GM18505 (cell line): ENCODE data around the gene ZNF500.

ENCODE experiments used
- ATAC-seq: cut with Tn5 transposase; IDR thresholded peaks from one replicate; pipeline ENCODE4 v1.9.1; 2021; ENCODE audit not compliant: unreplicated experiment
- POLR2A ChIP-seq: IDR thresholded peaks from 4 replicates; pipeline ENCODE4 v1.6.1; 2011; ENCODE audit warnings: borderline replicate concordance; ENCODE audit not compliant: insufficient read depth, insufficient read length; ENCODE audit errors: extremely low read depth

The ZNF500 gene

GRCh38 chr16:4801051-4801961 lies 34.3 kb upstream of the ZNF500 start:
- no peak for ATAC-seq
- no peak for TF ChIP-seq POLR2A

- peak; percentile 59 for TF ChIP-seq POLR2A
- no peak for ATAC-seq
These were observed 33.5 kb upstream of the ZNF500 start for GRCh38 chr16:4800290-4801041.

- ATAC-seq, result no peak
- no peak for TF ChIP-seq POLR2A
These were observed 32.4 kb upstream of the ZNF500 start for GRCh38 chr16:4799171-4799855.

GRCh38 chr16:4798456-4798855 lies 31.5 kb upstream of the ZNF500 start:
- no peak for ATAC-seq
- no peak for TF ChIP-seq POLR2A

GRCh38 chr16:4797805-4798252 lies 30.9 kb upstream of the ZNF500 start:
- no peak for TF ChIP-seq POLR2A
- no peak for ATAC-seq

GRCh38 chr16:4796982-4797804 lies 30.2 kb upstream of the ZNF500 start:
- TF ChIP-seq POLR2A, result no peak
- no peak for ATAC-seq

GRCh38 chr16:4795828-4796572 lies 29.0 kb upstream of the ZNF500 start:
- no peak for TF ChIP-seq POLR2A
- ATAC-seq, result no peak

GRCh38 chr16:4795181-4795827 lies 28.3 kb upstream of the ZNF500 start, which contains the start of gene SMIM22:
TSS of gene SMIM22 (plus strand) at chr16:4795369. CDS start at chr16:4795735, 366 bp downstream.
- ATAC-seq, result no peak
- TF ChIP-seq POLR2A, result no peak

- no peak for TF ChIP-seq POLR2A
- ATAC-seq, result no peak
These were observed 26.1 kb upstream of the ZNF500 start for GRCh38 chr16:4792951-4793513.

- no peak for TF ChIP-seq POLR2A
- ATAC-seq, result no peak
These were observed 23.9 kb upstream of the ZNF500 start for GRCh38 chr16:4790871-4791270.

- TF ChIP-seq POLR2A, result no peak
- no peak for ATAC-seq
These were observed 23.3 kb upstream of the ZNF500 start for GRCh38 chr16:4790261-4790660.

- TF ChIP-seq POLR2A, result no peak
- ATAC-seq, result no peak
These were observed 21.9 kb upstream of the ZNF500 start for GRCh38 chr16:4788910-4789309.

GRCh38 chr16:4788489-4788889 lies 21.5 kb upstream of the ZNF500 start:
- TF ChIP-seq POLR2A, result no peak
- no peak for ATAC-seq
